Stomach (tissue), 9 donors: ENCODE data around the gene SYNPO2. TPM values are rescaled to one million over a fixed set of nuclear protein-coding genes. Genes with fewer than 3 reads are reported as not detected.

ENCODE experiments used
- DNase-seq, 2 donors: peaks; one replicate each; pipeline versions ENCODE4 v3.0.0 to v3.0.0-alpha.2; 2013 to 2019
- H3K27ac ChIP-seq, 5 donors: fragments of 200-600 bp in 4 of 5; sonication (generic) in 4 of 5; one replicate each; pipeline ENCODE4 v1.5.1; 2013 to 2019; ENCODE audit warnings: mild to moderate bottlenecking in 1 of 5, moderate library complexity in 1 of 5
- H3K27me3 ChIP-seq, 3 donors: fragments of 200-600 bp; sonication (generic); one replicate each; pipeline ENCODE4 v1.5.1; 2017 to 2019; ENCODE audit warnings: mixed run types in 1 of 3
- H3K36me3 ChIP-seq, 4 donors: fragments of 200-600 bp; sonication (generic); 1 replicate in 3 of 4; 2 replicates in 1 of 4; pipeline ENCODE4 v1.5.1; 2016 to 2019
- H3K4me1 ChIP-seq, 4 donors: fragments of 200-600 bp; sonication (generic); one replicate each; pipeline ENCODE4 v1.5.1; 2016 to 2019
- H3K4me3 ChIP-seq, 4 donors: fragments of 200-600 bp; sonication (generic) in 3 of 4; one replicate each; pipeline ENCODE4 v1.5.1; 2016 to 2019; ENCODE audit warnings: mild to moderate bottlenecking in 1 of 4
- H3K9me3 ChIP-seq, 4 donors: fragments of 200-600 bp; sonication (generic); one replicate each; pipeline ENCODE4 v1.5.1; 2016 to 2019
- CTCF ChIP-seq, 7 experiments: fragments of 450-650 bp in 4 of 7; fragments of 200-600 bp in 3 of 7; sonication (generic) in 3 of 7; IDR thresholded peaks; one replicate each; pipeline ENCODE4 v1.5.1; 2016 to 2019; ENCODE audit warnings: antibody characterized with exemption in 7 of 7, control low read depth in 2 of 7, mild to moderate bottlenecking in 1 of 7
- EP300 ChIP-seq: sonication (generic); formaldehyde crosslinking; IDR thresholded peaks from one replicate; pipeline ENCODE4 v1.6.1; 2017; ENCODE audit warnings: antibody characterized with exemption
- POLR2A ChIP-seq, 4 donors: fragments of 450-650 bp; IDR thresholded peaks; one replicate each; pipeline ENCODE4 v1.6.1; 2016; ENCODE audit warnings: antibody characterized with exemption in 4 of 4, control low read depth in 2 of 4, mild to moderate bottlenecking in 1 of 4, moderate library complexity in 1 of 4
- POLR2AphosphoS5 ChIP-seq, 3 donors: sonication (generic); formaldehyde crosslinking; IDR thresholded peaks; one replicate each; pipeline ENCODE4 v1.6.1; 2016; ENCODE audit warnings: antibody characterized with exemption in 3 of 3
- WGBS, 5 donors: extraction: QIAGEN DNeasy Blood & Tissue Kit in 3 of 5; methylation state at CpG; one replicate each; pipeline versions ENCODE4 v1.1.5 to v1.1.7; 2013 to 2018; 5-methylcytosine and 5-hydroxymethylcytosine counted together
- intact Hi-C: fragments of 100-400 bp; cut with DNase I; formaldehyde crosslinking; loops from one replicate; pipeline ENCODE4 v1.15.1; 2023; ENCODE audit warnings: low total_unique reads
- polyA plus RNA-seq, 3 donors: library from polyadenylated mRNA; stranded (reverse); fragments of 200-250 nt; gene quantifications; one replicate each; pipeline ENCODE4 v1.2.3, GENCODE V29; 2013
- total RNA-seq, 5 donors: library from RNA; depleted of rRNA; stranded (reverse); fragments of >200 nt; gene quantifications; one replicate each; pipeline versions ENCODE4 v1.1.0 to v1.2.3, GENCODE V29; 2014 to 2016
- donor health status: healthy with polysubstance abuse.
- donor health status: Bipolar disorder and iron deficiency.
- donor health status: healthy.

Gene SYNPO2
- total and polyA plus RNA-seq, 8 donors, result 24.8 to 644 (median 150) TPM

- Histone ChIP-seq H3K36me3 (no peaks in the 10 kb centered on the region), H3K27ac (peak overlapping the region in 2 of 5 donors; percentile 20 to 51), H3K27me3 (no peaks in the 10 kb centered on the region), H3K9me3 (no peaks in the 10 kb centered on the region), H3K4me1 (peaks cover 0 to 16% (median 0%) of the 10 kb centered on the region in 4 donors), H3K4me3 (no peak overlapping the region)
- peak in 1 of 2 donors; percentile 37 for DNase-seq
- WGBS, 5 donors, result 39 to 68% (median 47%) methylated on average over 2 of the region's 2 CpGs
- no peak for TF ChIP-seq POLR2A (IDR thresholded peaks at IDR 0.05)
- no peak for TF ChIP-seq EP300
- TF ChIP-seq POLR2AphosphoS5 (IDR thresholded peaks at IDR 0.05), result no peak
- no peak for TF ChIP-seq CTCF (IDR thresholded peaks at IDR 0.05)
- intact Hi-C loops, result no loop called here
Measured at GRCh38 chr4:119080721-119081541, 192.3 kb downstream of the SYNPO2 start.

- WGBS, 5 donors, result 64 to 84% (median 70%) methylated on average over 1 of the region's 1 CpG
- Histone ChIP-seq H3K27ac (peak overlapping the region in 2 of 5 donors; percentile 20 to 37), H3K9me3 (no peaks in the 10 kb centered on the region), H3K27me3 (no peaks in the 10 kb centered on the region), H3K4me3 (no peak overlapping the region), H3K4me1 (peaks cover 0 to 17% (median 2%) of the 10 kb centered on the region in 4 donors), H3K36me3 (no peaks in the 10 kb centered on the region)
- intact Hi-C loops, result no loop called here
- TF ChIP-seq EP300 (no peak), POLR2AphosphoS5 (IDR thresholded peaks at IDR 0.05) (no peak), POLR2A (IDR thresholded peaks at IDR 0.05) (no peak), CTCF (IDR thresholded peaks at IDR 0.05) (no peak)
- no peak for DNase-seq
Measured at GRCh38 chr4:119081542-119081859, 192.8 kb downstream of the SYNPO2 start.

- no peak overlapping the region for H3K27ac ChIP-seq
- H3K4me3 ChIP-seq, result no peak overlapping the region
- no peak for DNase-seq
- H3K9me3 ChIP-seq, result no peaks in the 10 kb centered on the region
- intact Hi-C loops, result no loop called here
- H3K27me3 ChIP-seq, result no peaks in the 10 kb centered on the region
- H3K36me3 ChIP-seq, result no peaks in the 10 kb centered on the region
- peaks cover 0 to 21% (median 4%) of the 10 kb centered on the region in 4 donors for H3K4me1 ChIP-seq
- TF ChIP-seq CTCF (IDR thresholded peaks at IDR 0.05) (no peak), EP300 (no peak), POLR2AphosphoS5 (IDR thresholded peaks at IDR 0.05) (no peak), POLR2A (IDR thresholded peaks at IDR 0.05) (no peak)
- 47 to 66% (median 61%) methylated on average over 3 of the region's 3 CpGs for WGBS, 5 donors
Measured at GRCh38 chr4:119081943-119082342, 193.3 kb downstream of the SYNPO2 start.

GRCh38 chr4:119082661-119083060 lies 194.0 kb downstream of the SYNPO2 start:
- Histone ChIP-seq H3K9me3 (no peaks in the 10 kb centered on the region), H3K27me3 (no peaks in the 10 kb centered on the region), H3K4me1 (peaks cover 0 to 28% (median 8%) of the 10 kb centered on the region in 4 donors), H3K4me3 (no peak overlapping the region), H3K36me3 (no peaks in the 10 kb centered on the region), H3K27ac (no peak overlapping the region)
- no peak for DNase-seq
- WGBS, 5 donors, result 66 to 85% (median 76%) methylated on average over 2 of the region's 2 CpGs
- TF ChIP-seq POLR2A (IDR thresholded peaks at IDR 0.05), result no peak
- no peak for TF ChIP-seq EP300
- no peak for TF ChIP-seq CTCF (IDR thresholded peaks at IDR 0.05)
- no peak for TF ChIP-seq POLR2AphosphoS5 (IDR thresholded peaks at IDR 0.05)
- intact Hi-C loops, result no loop called here
